ENCODE measurements around the gene NAGA. TPM values are rescaled to one million over a fixed set of nuclear protein-coding genes. Genes with fewer than 3 reads are reported as not detected.
"Not testable (repeated sequence)": the region's sequence is repeated elsewhere in the genome, so short reads cannot be mapped to it uniquely, and the experiment has no call there.

NAGA gene
- 10 to 100 TPM in 1 of 3 donors, 1 to 10 TPM in 2; 6.6 to 17.6 (median 7.6) TPM for polyA plus RNA-seq

DNA sequence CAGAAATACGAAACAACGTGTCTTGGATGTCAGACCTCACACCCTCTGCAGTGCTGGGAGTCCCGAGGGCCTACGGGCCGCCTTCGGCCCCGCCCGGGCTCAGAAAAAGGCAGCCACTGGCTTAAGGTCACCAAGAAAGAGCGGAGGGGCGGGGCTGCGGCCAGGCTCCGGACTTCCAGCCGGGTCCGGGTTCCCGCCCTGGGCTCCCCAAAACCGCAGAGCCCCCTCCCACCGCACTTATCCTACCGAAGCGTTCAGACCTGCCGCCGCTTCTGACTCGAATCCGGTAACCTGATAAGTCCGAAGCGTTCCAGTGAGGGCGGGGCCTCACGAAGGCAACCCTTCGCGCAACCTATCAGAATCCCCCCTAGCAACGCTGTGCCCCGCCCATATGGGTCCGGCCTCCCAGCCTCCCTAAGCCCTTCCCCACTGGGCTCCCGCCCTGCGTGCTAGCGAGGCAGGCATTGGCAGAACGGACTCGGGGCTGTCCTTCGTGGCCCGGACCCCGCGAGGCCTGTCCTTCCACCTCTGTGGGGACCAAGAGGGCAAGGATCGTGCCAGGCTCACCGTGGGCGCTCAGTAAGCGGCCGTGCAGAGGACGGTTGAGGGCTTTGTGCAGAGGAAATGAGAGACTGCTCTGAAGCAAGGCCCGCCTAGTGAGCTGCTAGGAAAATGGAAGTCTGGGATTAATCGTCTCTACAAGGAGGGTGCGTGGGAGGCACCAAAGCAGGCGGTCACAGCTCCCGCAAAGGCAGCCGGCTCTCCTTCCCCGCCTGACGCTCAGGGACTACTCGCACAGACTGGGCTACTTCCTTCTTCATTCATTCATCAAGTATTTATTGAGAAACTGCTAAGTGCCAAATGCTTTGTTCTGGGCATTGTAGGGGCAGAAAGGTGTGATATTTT lies at the start of gene NAGA:
Gene NAGA, minus strand, starts transcription at position 296 of the 906 bp plus-strand sequence. CDS start 515 bp downstream, outside the sequence.
- 0 to 1% (median 0%) methylated on average over 51 to 56 of the region's 56 CpGs for WGBS, 3 donors
- H3K27ac ChIP-seq (ENCODE audit: low read depth, low read length), result no peak within 1 kb of the TSS

DNA sequence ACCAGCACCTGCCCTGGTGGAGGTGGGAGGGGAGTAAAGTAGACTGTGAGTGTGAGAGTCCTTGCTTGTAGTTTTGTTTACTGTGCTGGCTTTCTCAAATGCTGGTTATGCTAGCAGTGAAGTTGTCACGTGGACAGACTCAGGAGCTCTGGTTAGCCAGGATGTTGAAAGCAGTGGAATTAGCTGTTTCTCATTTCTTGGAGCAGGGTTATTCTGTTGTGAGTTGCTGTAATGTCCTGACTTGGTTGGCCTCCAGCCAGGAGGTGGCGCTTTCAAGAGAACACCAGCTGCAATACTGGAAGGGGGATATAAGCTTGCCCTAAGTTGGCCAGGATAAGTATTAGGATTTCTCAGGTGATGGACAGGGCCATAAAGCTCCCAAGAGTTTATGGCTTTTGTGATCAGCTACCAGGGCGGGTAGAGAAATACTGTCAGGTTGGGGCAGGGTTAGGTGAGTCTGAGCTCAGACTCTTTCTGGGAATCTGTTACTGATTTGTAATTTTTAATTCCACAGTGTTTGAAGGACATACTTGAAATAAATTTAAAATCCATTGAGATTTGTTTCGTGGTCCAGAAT lies 46.3 kb upstream of the NAGA start:
- no peak overlapping the region for H3K27ac ChIP-seq (ENCODE audit: low read depth, low read length)

DNA sequence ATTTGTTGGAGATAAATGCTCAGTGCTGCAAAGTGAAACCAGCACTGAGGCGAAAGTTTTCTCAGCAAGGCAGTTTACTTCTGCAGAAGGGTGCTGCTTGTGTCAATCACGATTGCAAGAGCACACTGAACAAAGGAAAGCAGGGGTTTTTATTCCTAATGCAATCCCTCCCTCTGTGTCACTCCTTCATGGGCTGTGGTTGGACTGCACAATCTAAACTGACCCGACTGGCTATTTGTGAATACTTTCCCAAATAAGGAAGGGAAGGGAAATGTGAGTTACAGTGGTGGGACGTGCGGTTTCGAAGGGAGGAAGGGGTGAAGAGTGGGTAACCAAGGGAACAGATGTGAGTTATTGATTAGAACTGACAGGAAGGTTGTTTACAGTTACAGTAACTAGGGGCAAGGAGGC lies 44.8 kb upstream of the NAGA start:
- WGBS, 3 donors, result 80 to 87% (median 82%) methylated on average over 6 of the region's 6 CpGs
- not testable (repeated sequence) for H3K27ac ChIP-seq (ENCODE audit: low read depth, low read length)

More for the DNA sequence above, 46.3 kb upstream of the NAGA start:
- 78 to 86% (median 86%) methylated on average over 4 of the region's 4 CpGs for WGBS, 3 donors

DNA sequence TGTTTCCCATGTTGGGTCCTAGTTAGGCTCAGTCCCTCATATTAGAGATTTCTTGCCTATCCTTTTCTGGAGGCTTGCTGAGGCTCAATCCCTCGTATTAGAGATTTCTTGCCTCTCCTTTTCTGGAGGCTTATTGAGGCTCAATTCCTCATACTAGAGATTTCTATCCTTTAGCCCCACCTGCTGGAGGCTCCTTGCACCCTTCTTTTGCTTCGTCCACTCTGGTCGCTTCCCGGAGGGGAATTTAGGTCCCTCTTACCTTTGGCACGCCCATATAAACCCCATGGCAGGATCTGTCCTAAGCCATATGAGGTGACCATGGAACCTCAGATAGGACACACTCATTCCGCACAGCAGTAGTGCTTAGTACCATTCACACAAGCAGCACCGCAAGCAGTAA lies 44.1 kb upstream of the NAGA start:
- WGBS, 3 donors, result 90 to 92% (median 91%) methylated on average over 7 of the region's 7 CpGs
- H3K27ac ChIP-seq (ENCODE audit: low read depth, low read length), result no peak overlapping the region

DNA sequence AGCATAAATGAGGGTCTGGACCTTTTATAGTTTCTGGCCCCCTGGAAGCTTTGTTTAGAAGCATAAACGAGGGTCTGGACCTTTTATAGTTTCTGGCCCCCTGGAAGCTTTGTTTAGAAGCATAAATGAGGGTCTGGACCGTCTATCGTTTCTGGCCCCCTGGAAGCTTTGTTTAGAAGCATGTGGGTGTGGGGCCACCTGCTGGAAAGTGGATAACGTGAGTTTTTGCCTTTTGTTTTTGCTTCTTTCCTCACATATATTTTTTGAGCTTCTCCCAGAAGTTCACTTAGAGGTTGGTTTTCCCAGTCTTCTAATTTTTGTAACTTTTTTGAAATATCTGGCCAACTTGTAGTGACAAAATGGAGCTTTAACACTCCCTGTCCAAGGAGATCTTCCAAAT lies 42.2 kb upstream of the NAGA start:
- H3K27ac ChIP-seq (ENCODE audit: low read depth, low read length), result not testable (repeated sequence)
- 10 to 21% (median 20%) methylated on average over 3 to 4 of the region's 4 CpGs for WGBS, 3 donors

DNA sequence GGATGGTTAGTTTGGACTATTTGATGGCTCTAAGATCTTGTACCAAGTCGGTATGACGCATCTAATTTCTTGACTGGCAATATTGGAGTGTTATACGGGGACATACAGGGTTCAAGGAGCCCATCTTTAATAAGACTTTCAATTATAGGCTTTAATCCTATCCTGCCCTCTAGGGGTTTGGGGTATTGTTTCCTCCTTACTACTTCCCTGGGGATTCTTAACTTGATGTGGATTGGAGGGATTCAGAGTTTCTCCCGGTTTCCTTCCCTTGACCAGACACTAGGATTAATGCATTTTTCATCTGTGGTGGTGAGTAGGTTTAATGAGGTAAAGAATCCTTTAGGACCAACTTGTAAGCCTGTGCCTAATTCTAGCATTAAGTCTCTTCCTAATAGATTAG lies 41.2 kb upstream of the NAGA start:
- H3K27ac ChIP-seq (ENCODE audit: low read depth, low read length), result no peak overlapping the region
- WGBS, 3 donors, result 60 to 86% (median 62%) methylated on average over 4 of the region's 4 CpGs

DNA sequence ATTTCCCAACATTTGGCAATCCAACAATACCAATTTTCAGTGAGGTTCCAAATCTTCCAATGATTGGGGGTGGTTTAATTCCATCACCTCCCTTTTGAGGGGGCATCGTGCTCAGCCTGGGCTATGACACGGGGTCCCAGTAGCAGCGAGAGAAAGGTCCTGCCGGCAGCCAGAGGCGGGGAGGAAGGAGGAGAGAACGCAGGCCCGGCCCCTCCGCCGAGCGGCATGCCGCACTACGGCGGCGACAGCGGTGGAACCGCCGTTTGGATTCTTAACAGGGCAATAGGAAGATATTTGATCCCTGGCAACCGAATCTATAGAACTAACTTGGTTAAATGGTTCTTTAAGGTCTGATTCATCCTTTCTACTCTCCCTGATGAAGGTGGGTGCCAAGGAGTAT lies 38.2 kb upstream of the NAGA start:
- WGBS, 3 donors, result 78 to 83% (median 83%) methylated on average over 18 of the region's 18 CpGs
- no peak overlapping the region for H3K27ac ChIP-seq (ENCODE audit: low read depth, low read length)

DNA sequence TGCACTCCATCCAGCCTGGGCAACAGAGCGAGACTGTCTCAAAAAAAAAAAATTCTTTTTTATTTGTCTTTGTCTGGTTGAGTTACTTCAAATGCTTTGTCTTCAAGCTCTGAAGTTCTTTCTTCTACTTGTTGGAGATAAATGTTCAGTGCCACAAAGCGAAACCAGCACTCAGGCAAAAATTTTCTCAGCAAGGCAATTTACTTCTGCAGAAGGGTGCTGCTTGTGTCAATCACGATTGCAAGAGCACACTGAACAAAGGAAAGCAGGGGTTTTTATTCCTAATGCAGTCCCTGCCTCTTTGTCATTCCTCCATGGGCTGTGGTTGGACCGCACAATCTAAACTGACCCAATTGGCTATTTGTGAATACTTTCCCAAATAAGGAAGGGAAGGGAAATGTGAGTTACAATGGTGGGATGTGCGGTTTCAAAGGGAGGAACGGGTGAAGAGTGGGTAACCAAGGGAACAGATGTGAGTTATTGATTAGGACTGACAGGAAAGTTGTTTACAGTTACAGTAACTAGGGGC lies 33.8 kb upstream of the NAGA start:
- WGBS, 3 donors, result 92 to 96% (median 95%) methylated on average over 6 of the region's 6 CpGs
- not testable (repeated sequence) for H3K27ac ChIP-seq (ENCODE audit: low read depth, low read length)

DNA sequence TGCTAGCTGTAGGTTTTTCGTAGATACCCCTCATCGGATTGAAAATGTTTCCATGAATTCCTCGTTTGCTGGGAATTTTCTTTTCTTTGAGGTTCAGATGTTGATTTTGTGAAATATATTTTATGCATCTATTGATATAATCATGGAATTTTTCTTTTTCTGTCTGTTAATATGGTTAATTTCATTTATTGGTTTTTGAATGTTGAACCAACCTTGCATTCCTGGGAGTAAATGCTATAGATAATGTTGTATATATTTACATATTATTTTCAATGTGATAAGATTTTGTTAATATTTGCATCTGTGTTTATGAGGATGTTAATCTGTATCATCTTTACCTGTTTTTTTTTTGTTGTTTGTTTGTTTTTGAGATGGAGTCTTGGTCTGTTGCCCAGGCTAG lies 30.6 kb upstream of the NAGA start:
- H3K27ac ChIP-seq (ENCODE audit: low read depth, low read length), result no peak overlapping the region
- 96 to 99% (median 98%) methylated on average over 3 of the region's 3 CpGs for whole genome bisulfite sequencing, 3 donors

DNA sequence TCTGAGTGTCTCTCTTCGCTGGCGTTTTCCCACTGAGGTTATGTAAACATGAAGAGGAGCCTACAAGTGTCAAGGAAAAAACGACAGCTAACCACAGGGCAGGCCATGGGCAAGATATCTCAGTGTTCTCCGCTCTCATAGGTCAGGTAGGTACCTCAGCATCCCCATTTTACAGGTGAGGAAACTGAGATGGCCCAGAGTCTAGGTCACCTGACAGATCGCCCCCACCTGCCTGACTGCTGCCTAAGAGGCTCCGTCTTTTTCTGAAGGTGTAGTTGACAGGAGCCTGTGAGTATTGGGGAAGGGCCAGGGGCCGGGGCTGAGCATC lies 20.8 kb upstream of the NAGA start:
- WGBS, 3 donors, result 28 to 33% (median 33%) methylated on average over 7 of the region's 7 CpGs
- peak overlapping the region; percentile 92 for H3K27ac ChIP-seq (ENCODE audit: low read depth, low read length)

DNA sequence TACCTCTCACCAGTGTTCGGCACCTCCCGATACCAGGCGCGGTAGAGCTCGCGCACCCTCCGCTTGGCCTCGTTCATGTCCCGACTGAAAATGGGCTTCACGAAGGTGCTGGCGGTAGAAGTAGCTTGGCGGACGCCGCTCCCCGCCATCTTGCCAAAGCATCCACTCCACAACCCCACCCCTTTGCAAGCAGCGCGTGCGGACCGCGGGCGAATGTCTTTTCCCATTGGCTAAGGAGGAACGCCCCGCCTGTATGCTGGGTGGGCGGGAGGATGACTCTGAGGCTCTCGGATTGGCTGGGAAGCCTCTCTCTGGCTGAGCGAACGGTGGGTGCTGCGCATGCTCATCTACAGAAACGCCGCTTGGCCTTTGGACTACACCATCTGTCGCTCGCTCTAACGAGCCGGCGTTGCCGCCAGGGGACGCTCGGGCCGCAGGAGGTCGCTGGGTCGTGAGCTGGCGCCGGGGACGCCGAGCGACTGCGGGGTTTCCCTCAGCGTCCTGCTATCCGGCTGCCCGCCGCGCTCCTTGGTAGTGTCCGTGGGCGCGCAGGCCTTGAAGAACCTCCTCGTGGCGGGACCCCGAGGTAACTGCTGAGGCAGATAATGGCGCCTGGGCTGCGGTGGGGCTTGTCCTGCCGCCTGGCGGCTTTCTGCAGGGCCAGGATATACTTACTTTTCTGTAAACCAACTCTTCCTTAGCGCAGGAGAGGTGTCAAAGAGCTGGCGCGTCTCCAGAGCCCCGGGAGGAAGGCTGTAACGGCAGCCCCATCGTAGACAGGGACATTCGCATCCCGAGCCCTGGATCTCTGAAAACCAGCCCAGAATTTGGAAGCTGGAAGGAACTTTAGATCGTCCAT lies 20.2 kb upstream of the NAGA start, which contains the start of gene NDUFA6:
Gene NDUFA6, minus strand, starts transcription at position 177 of the 859 bp plus-strand sequence. Its CDS starts 28 bp downstream, at position 149.
- H3K27ac ChIP-seq (ENCODE audit: low read depth, low read length), result peak within 1 kb of the TSS; percentile 92
- WGBS, 3 donors, result 0% methylated on average over 70 to 71 of the region's 71 CpGs

DNA sequence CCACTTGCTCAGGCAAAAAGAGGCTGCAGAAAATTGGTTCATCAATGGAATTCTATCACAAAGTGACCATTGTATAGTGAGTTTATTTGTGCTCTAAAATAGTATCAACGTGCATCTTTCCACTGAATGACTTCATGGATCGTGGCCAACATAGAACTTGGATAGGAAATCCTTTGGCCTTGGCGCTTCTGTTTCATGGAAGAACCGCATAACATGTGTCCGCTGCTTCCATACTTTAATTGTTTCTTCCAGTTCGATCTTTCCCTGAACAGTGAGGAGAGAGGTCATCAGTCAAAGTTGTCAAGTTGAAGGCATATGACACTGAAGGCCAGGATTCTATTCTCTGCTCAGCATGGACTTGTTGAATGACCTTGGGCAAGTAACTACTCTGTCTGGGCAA lies 15.4 kb upstream of the NAGA start:
- 56 to 63% (median 62%) methylated on average over 6 of the region's 6 CpGs for WGBS, 3 donors
- no peak overlapping the region for H3K27ac ChIP-seq (ENCODE audit: low read depth, low read length)

DNA sequence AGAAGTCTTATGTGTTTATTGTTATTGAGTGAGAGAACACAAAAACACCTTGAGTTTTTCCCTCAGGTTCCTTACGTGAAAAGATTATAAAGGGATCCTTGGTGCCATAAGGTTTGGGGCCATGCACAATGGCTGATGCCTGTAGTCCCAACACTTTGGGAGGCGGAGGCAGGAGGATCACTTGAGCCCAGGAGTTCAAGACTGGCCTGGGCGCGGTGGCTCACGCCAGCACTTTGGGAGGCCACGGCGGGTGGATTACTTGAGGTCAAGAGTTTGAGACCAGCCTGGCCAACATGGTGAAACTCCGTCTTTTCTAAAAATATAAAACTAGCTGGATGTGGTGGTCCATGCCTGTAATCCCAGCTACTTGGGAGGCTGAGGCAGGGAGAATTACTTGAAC lies 14.3 kb upstream of the NAGA start:
- WGBS, 3 donors, result 93 to 96% (median 96%) methylated on average over 8 of the region's 8 CpGs

DNA sequence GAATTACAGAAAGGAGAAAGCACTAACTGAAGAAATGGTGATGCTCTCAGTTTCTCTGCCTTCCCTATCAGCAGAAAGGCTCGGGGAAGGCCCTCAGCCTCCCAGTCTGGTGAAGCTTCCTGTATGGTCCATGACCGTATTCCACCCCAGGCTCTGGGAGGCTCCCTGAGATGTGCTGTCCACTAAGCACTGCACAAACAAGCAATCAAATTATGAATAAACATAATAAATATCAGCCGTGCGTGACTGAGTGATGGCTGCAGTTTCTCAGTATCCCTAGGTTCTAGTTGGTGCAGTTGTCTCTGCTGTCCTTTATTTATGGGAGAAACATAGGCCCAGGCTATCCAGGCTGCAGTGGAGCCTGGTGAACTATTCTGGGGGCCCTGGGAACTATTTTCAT lies 12.5 kb upstream of the NAGA start:
- whole genome bisulfite sequencing, 3 donors, result 87 to 92% (median 91%) methylated on average over 4 of the region's 4 CpGs

More for the DNA sequence above, 14.3 kb upstream of the NAGA start:
- H3K27ac ChIP-seq (ENCODE audit: low read depth, low read length), result no peak overlapping the region

DNA sequence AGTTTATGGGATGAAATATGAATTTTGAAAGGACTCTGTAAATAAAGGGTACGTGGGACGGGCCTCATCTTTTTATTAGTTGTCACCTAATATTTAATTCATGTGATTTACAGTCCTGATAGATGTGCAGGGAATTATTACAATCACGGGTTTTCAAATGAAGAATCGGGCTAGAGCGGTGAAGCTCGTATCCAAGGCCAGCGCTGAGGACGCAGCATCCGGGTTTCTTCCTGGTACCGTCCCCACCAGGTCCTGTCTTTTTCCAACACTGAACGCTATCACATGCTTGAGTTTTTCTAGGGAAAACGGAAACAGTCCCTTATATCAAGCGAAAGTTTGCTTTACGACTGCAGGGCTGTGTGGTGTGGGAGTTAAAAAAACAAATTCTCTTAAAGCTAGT lies 9.7 kb upstream of the NAGA start:
- 2 to 3% (median 3%) methylated on average over 14 of the region's 14 CpGs for WGBS, 3 donors
- H3K27ac ChIP-seq (ENCODE audit: low read depth, low read length), result peak overlapping the region; percentile 38

More for the DNA sequence above, 12.5 kb upstream of the NAGA start:
- no peak overlapping the region for H3K27ac ChIP-seq (ENCODE audit: low read depth, low read length)

DNA sequence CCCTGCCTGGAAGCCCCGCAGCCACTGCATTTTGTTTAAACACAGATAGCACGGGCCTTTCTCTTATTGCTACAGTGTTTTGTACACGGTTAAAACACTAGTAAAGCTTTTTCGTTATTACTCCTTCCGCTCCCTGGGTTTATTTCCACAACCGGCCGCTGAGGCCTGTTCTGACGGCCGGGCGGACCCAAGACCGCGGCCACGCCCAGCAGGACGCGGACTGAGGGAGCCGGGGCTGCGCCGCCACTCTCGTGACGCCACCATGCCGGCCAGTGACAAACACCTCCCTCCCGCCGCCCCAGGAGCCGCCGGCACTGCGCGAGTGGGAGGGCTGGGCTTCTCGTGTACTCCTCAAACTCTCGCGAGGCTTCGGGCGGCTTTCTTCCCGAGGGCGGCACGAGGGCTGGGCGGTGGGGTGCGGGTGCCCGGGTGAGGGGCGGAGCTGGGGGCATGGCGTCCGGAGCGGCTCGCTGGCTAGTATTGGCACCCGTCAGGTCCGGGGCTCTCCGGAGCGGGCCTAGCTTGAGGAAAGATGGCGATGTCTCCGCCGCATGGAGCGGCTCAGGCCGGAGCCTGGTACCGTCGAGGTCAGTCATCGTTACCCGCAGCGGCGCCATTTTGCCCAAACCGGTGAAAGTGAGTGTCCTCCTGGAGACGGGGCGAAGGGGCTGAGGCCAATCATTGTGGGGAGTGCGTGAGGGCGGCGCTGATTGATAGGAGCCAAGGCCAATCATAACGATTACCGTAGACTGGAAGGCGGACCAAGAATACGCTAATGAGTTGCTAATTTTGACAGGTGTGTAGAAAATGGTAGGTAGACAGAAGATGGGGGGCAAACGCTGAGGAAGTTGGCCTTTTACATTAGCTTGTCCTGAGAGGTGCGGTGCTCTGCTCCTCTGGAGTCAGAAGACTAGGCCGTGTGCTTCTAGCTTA lies 9.0 kb upstream of the NAGA start, which contains the start of gene SMDT1:
Gene SMDT1, plus strand, starts transcription at position 382 of the 933 bp plus-strand sequence. Its CDS starts 69 bp downstream, at position 451.
- H3K27ac ChIP-seq (ENCODE audit: low read depth, low read length), result peak within 1 kb of the TSS; percentile 80
- 0 to 1% (median 0%) methylated on average over 67 to 71 of the region's 71 CpGs for WGBS, 3 donors
